Measurements from ENCODE around the gene WWC2. TPM values are rescaled to one million over a fixed set of nuclear protein-coding genes. Genes with fewer than 3 reads are reported as not detected.

The WWC2 gene
- total RNA-seq, 4 donors from 2014 or later = 33.7 to 48.3 (median 42.9) TPM

DNA sequence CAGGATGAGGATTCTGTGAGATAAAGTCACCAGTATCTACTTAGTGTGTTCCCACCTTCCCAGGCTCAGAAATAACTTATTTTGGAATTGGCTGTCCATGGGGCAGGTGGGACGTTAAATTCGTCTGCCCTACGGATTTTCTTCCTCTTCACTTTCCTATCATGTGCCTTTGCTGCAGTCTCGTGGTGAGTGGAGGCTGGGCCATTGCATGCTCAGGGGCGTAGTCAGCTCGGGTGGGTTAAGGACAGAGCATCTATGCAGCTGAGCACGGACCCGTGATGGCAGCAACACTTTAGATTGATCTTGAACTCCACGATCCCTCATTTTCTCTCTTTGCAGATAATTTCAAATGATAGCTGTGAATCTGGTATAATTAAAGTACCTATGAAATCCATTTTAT, 169.5 kb downstream of the WWC2 start:
- ATAC-seq (ENCODE audit: low FRiP score) (no peak), DNase-seq (ENCODE audit: low spot score) (no peak)
- TF ChIP-seq, protein P1, sequence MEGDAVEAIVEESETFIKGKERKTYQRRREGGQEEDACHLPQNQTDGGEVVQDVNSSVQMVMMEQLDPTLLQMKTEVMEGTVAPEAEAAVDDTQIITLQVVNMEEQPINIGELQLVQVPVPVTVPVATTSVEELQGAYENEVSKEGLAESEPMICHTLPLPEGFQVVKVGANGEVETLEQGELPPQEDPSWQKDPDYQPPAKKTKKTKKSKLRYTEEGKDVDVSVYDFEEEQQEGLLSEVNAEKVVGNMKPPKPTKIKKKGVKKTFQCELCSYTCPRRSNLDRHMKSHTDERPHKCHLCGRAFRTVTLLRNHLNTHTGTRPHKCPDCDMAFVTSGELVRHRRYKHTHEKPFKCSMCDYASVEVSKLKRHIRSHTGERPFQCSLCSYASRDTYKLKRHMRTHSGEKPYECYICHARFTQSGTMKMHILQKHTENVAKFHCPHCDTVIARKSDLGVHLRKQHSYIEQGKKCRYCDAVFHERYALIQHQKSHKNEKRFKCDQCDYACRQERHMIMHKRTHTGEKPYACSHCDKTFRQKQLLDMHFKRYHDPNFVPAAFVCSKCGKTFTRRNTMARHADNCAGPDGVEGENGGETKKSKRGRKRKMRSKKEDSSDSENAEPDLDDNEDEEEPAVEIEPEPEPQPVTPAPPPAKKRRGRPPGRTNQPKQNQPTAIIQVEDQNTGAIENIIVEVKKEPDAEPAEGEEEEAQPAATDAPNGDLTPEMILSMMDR (IDR thresholded peaks at IDR 0.05) = no peak

DNA sequence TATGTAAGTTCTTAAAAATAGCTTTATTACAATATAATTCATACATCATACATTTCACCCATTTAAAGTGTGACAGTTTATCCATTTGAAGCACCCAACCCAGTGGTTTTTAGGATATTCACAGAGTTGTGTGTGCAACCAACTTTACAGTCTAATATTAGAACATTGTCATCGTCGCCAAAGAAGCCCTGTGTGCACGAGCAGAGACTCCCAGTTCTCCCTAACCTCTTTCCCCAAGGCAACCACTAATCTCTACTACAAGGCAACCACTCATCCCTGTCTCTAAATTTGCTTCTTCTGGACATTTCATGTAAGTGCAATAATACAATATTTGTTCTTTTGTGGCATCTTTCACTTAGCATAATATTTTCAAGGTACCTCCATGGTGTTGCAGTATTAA, 173.3 kb downstream of the WWC2 start:
- TF ChIP-seq, protein P1 (IDR thresholded peaks at IDR 0.05) = no peak
- ATAC-seq (ENCODE audit: low FRiP score) (no peak), DNase-seq (ENCODE audit: low spot score) (no peak)

DNA sequence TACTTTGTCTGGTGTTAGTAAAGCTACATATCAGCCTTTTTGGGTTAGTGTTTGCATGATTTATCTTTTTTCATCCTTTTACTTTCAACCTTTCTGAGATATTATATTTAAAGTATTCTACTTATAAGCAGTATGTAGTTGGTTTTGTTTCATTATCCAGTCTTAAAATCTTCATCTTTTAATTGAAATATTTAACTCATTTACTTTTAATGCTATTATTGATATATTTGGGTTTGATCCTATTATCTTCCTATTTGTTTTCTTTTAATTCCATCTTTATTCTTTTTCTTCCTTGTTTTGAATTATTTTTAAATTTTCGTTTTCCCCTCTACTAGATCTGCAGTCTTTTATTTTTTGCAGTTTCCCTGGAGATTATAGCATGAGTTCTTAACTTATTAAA, 177.0 kb downstream of the WWC2 start:
- DNase-seq (ENCODE audit: low spot score) (no peak), ATAC-seq (ENCODE audit: low FRiP score) (no peak)
- TF ChIP-seq, protein P1 (IDR thresholded peaks at IDR 0.05) = no peak

DNA sequence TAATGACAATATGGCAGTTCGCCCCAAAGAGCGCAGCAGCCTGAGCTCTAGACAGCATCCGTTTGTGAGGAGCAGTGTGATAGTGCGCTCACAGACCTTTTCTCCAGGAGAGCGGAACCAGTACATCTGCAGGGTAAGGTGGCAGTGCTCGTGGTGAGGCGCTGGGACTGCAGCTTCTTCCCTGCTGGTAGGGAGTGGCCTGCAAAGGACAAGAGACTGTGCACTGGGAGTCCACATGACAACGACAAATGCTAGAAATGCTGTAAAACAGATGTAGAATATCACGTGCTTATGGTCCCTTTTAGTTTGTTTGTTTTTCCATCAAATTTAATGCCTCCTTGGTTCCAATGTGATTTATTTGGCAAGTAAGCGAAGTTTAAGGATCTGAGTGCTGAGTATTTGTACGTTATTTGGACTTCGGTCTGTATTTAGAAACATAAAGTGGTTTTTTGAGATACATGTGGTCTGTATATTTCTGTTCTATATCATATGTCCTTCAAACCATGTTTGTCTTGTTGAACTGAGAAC, 185.3 kb downstream of the WWC2 start:
- TF ChIP-seq, protein P1 (IDR thresholded peaks at IDR 0.05) = no peak
- ATAC-seq (ENCODE audit: low FRiP score) = no peak
- no peak for DNase-seq (ENCODE audit: low spot score)

DNA sequence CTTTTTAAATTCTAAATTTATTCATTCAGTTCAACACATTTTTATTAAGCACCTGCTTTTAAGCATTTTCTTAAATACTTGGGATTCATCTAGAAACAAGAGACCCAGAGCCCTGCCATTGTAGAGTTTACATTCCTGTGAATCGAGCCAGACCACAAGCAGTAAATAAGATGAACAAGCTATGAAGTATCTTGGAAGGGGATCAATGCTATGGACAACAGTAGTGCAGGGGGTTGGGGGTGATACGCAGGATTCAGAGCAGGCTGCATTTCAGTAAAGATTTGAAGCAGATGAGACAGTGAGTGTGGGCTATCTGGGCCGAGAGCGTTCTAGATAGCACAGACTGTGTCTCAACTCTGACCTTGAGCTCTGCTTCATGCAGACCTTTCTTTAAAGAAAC, 185.9 kb downstream of the WWC2 start:
- ATAC-seq (ENCODE audit: low FRiP score) (no peak), DNase-seq (ENCODE audit: low spot score) (no peak)
- TF ChIP-seq, protein P1 (IDR thresholded peaks at IDR 0.05) = no peak

DNA sequence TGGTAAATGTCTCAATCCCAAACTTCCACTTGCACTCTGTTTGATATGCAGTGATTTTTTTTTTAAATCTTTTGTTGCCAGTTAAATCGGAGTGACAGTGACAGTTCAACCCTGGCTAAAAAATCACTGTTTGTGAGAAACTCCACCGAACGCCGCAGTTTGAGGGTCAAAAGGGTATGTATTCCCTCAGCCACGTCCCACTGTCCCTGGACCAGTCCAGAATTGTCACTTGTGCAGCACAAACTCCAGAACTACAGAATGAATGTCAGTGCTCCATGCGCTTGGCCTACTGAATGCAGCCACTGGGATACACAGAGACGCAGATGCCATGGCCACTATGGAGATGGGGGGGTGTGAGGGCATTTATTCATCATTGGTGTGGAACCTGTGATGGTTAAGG, 186.8 kb downstream of the WWC2 start:
- no peak for DNase-seq (ENCODE audit: low spot score)
- no peak for ATAC-seq (ENCODE audit: low FRiP score)
- TF ChIP-seq, protein P1 (IDR thresholded peaks at IDR 0.05) = no peak

DNA sequence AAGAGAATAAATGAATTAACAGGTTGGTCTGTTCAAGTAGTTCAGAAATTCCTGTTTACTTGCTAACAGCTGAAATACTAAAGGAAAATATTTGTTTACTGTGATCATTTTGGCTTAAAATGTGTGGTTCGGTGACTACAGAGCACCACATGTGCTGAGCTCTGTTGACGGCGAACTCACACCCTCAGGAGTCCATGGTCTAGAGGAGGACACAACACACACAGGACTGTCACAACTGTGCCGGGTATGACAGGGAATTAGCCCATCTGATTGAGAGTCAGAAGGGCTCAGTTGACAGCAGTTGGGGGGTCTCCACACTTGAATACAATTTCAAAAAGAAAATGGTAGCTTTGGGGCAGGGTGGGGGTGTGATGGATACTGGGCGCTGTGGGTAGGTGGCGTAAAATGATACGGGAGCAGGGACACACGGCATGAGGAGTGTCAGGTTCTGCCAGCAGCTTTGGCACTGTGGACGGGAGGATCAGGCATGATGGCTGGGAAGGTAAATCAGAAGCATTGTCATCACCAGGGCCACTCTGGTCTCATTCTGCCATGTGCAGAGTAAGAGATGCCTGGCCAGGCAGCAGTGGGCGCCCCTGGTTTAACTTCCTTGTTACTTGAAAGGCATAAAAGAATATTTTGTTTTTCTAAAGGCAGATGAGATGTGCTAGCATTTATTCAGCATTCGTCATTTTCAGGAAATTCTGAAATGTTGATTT, 187.7 kb downstream of the WWC2 start:
- TF ChIP-seq, protein P1 (IDR thresholded peaks at IDR 0.05) = no peak
- no peak for DNase-seq (ENCODE audit: low spot score)
- ATAC-seq (ENCODE audit: low FRiP score) = no peak
